Panc1 (cell line): ENCODE data around the gene CHID1.

Source experiments
- CTCF ChIP-seq: fragments of 450-650 bp; IDR thresholded peaks from 2 replicates; pipeline ENCODE4 v1.5.1; 2017; ENCODE audit warnings: mild to moderate bottlenecking
- REST ChIP-seq, 2 experiments: IDR thresholded peaks; 2 replicates each; pipeline ENCODE4 v1.6.1; 2011 to 2012; ENCODE audit warnings: low read depth in 2 of 2, control low read depth in 1 of 2, low read length in 1 of 2, mild to moderate bottlenecking in 1 of 2, moderate library complexity in 1 of 2; ENCODE audit not compliant: insufficient read depth in 1 of 2
- SIN3A ChIP-seq: IDR thresholded peaks from 2 replicates; pipeline ENCODE4 v1.6.1; 2012; ENCODE audit warnings: low read depth, mild to moderate bottlenecking, low read length, moderate library complexity, borderline replicate concordance; ENCODE audit not compliant: insufficient read depth

GRCh38 chr11:905952-906351 is 4.7 kb downstream of the CHID1 start:
- no peak for TF ChIP-seq CTCF
- no peak for TF ChIP-seq SIN3A
- TF ChIP-seq REST (IDR thresholded peaks at IDR 0.05; ENCODE audit: insufficient read depth in 1 of 2, low read depth in 2 of 2, low read length in 1 of 2): no peak
